ENCODE measurements around the gene EIF4E1B.

Gene EIF4E1B, protein sequence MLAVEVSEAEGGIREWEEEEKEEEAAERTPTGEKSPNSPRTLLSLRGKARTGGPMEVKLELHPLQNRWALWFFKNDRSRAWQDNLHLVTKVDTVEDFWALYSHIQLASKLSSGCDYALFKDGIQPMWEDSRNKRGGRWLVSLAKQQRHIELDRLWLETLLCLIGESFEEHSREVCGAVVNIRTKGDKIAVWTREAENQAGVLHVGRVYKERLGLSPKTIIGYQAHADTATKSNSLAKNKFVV

DNA sequence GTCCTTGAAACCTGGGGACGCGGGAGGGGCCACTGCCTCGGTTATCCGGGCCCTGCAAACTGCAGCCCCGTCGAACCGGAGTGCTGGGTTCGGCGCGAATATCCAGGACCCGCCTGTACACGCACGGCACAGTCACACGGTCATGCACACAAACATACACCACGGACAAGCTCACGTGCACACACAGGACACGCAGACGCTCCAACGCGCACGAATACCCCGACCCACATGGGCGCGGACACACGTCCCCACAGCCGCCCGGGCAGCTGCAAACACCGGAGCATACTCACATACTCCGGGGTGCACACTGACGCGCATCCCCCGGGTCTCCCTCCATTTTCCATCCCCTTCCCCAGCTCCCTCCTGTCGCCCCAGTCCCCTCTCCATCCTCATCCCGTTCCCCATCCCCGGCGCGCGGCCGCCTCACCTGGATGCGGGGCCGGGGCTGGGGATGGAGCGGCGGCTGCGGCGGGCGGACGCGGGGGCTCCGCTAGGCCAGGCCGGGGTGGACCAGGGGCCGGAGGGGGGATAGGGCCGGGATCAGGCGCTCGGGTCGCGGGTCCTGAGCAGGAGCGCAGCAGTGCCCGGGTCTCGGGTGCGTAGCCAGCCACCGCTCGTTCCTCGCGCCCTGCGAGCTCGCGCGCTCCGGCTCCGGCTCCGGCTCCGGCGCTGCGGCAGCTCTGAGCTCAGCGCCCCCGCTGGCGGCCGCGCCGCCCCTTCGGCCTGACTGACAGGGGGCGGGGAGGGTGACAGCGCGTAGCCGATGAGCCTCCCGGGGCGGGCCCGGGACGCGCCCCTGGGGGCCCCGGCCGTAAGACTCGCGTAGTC is at the start of gene EIF4E1B, which contains the start of gene SNCB:
EIF4E1B (plus strand) TSS at position 823 of the 828 bp plus-strand sequence. CDS start 12,113 bp downstream, outside the sequence.
SNCB (minus strand) TSS at position 682 of the 828 bp plus-strand sequence. CDS start 880 bp downstream, outside the sequence.
- Histone ChIP-seq H3K36me3 (ENCODE audit: insufficient read depth) (no peaks in the 10 kb centered on the region), H2AFZ (ENCODE audit: low read depth) (no peak within 1 kb of the TSS), H3K27ac (no peak within 1 kb of the TSS), H4K20me1 (ENCODE audit: insufficient read depth) (no peaks in the 10 kb centered on the region), H3K4me2 (no peak within 1 kb of the TSS), H3K9ac (no peak within 1 kb of the TSS), H3K27me3 (ENCODE audit: insufficient read depth, low read depth) (peaks cover 3% of the 10 kb centered on the region; the same call in 1 of the 2 replicates), H3K4me3 (IDR thresholded peaks at IDR 0.05; ENCODE audit: insufficient read depth, low read depth, low read length) (no peak within 1 kb of the TSS), H3K79me2 (ENCODE audit: insufficient read depth, low read depth) (no peaks in the 10 kb centered on the region), H3K4me1 (ENCODE audit: low read depth, poor library complexity, severe bottlenecking) (no peaks in the 10 kb centered on the region)
- TF ChIP-seq, protein P1, sequence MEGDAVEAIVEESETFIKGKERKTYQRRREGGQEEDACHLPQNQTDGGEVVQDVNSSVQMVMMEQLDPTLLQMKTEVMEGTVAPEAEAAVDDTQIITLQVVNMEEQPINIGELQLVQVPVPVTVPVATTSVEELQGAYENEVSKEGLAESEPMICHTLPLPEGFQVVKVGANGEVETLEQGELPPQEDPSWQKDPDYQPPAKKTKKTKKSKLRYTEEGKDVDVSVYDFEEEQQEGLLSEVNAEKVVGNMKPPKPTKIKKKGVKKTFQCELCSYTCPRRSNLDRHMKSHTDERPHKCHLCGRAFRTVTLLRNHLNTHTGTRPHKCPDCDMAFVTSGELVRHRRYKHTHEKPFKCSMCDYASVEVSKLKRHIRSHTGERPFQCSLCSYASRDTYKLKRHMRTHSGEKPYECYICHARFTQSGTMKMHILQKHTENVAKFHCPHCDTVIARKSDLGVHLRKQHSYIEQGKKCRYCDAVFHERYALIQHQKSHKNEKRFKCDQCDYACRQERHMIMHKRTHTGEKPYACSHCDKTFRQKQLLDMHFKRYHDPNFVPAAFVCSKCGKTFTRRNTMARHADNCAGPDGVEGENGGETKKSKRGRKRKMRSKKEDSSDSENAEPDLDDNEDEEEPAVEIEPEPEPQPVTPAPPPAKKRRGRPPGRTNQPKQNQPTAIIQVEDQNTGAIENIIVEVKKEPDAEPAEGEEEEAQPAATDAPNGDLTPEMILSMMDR (conservative IDR thresholded peaks at IDR 0.05; ENCODE audit: low read depth, low read length) = no peak

DNA sequence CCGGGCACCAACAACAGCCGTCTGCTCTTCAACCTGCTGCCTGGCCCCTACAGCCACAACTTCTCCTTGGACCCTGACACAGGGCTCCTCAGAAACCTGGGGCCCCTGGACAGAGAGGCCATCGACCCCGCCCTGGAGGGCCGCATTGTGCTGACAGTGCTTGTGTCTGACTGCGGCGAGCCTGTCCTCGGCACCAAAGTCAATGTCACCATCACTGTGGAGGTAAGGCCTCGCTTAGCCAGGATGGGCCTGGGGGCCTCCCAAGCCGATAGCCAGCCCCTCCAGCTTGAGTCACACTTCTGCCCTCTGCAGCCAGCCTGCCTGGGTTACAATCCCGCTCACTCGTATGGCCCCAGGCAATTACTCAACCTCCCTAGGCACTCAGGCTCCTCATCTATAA is 49.1 kb upstream of the EIF4E1B start:
- TF ChIP-seq, protein P1 (conservative IDR thresholded peaks at IDR 0.05; ENCODE audit: low read depth, low read length) = no peak
- Histone ChIP-seq H4K20me1 (ENCODE audit: insufficient read depth) (no peaks in the 10 kb centered on the region), H3K79me2 (ENCODE audit: insufficient read depth, low read depth) (no peaks in the 10 kb centered on the region), H2AFZ (ENCODE audit: low read depth) (no peak overlapping the region), H3K9ac (no peak overlapping the region), H3K4me3 (IDR thresholded peaks at IDR 0.05; ENCODE audit: insufficient read depth, low read depth, low read length) (no peak overlapping the region), H3K27ac (no peak overlapping the region), H3K4me2 (no peak overlapping the region), H3K36me3 (ENCODE audit: insufficient read depth) (no peaks in the 10 kb centered on the region), H3K27me3 (ENCODE audit: insufficient read depth, low read depth) (no peaks in the 10 kb centered on the region), H3K4me1 (ENCODE audit: low read depth, poor library complexity, severe bottlenecking) (no peaks in the 10 kb centered on the region)

DNA sequence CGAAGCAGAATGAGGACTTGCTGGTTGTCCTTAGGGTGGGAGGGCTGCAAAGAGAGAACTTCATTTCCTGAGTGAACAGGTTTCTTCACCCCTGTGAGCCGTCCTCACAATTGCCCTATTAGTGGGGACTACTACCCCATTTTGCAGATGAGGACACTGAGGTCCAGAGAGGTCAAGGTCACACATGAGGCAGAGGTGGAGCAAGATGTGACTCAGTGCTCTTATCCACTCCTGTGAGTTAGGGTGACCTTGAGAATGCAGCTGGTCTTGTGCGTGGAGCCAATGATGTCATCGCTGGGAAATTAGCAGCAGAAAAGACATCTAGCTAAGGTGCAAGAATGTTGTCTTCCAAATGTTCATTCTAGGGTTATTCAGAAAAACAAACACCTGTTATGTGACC is 47.4 kb upstream of the EIF4E1B start:
- H3K9ac ChIP-seq = no peak overlapping the region
- H3K4me3 ChIP-seq (IDR thresholded peaks at IDR 0.05; ENCODE audit: insufficient read depth, low read depth, low read length) = no peak overlapping the region
- TF ChIP-seq, protein P1 (conservative IDR thresholded peaks at IDR 0.05; ENCODE audit: low read depth, low read length) = no peak
- H3K4me1 ChIP-seq (ENCODE audit: low read depth, poor library complexity, severe bottlenecking) = no peaks in the 10 kb centered on the region
- no peak overlapping the region for H2AFZ ChIP-seq (ENCODE audit: low read depth)
- no peaks in the 10 kb centered on the region for H3K27me3 ChIP-seq (ENCODE audit: insufficient read depth, low read depth)
- H3K27ac ChIP-seq = no peak overlapping the region
- H3K36me3 ChIP-seq (ENCODE audit: insufficient read depth) = no peaks in the 10 kb centered on the region
- H3K79me2 ChIP-seq (ENCODE audit: insufficient read depth, low read depth) = no peaks in the 10 kb centered on the region
- no peak overlapping the region for H3K4me2 ChIP-seq
- no peaks in the 10 kb centered on the region for H4K20me1 ChIP-seq (ENCODE audit: insufficient read depth)

DNA sequence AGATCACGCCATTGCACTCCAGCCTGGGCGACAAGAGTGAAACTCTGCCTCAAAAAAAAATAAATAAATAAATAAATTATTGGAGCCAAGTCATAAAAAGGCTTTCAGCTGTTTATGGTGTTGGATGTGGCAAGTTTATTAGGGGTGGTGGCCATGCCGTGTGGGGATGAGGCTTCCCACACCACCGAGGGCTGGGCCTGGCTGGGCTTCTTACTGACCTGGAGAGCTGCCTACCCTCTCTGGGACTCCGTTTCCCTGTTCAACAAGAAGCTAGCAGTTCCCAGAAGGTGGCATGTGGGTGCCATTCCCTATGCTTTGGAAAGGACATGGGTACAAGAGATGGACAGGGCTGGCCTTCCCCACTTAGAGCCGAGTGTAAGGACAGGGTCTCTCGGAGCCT is 43.1 kb upstream of the EIF4E1B start:
- H3K36me3 ChIP-seq (ENCODE audit: insufficient read depth) = no peaks in the 10 kb centered on the region
- H4K20me1 ChIP-seq (ENCODE audit: insufficient read depth) = no peaks in the 10 kb centered on the region
- TF ChIP-seq, protein P1 (conservative IDR thresholded peaks at IDR 0.05; ENCODE audit: low read depth, low read length) = no peak
- no peaks in the 10 kb centered on the region for H3K4me1 ChIP-seq (ENCODE audit: low read depth, poor library complexity, severe bottlenecking)
- H3K9ac ChIP-seq = no peak overlapping the region
- H3K4me2 ChIP-seq = no peak overlapping the region
- H2AFZ ChIP-seq (ENCODE audit: low read depth) = no peak overlapping the region
- no peak overlapping the region for H3K4me3 ChIP-seq (IDR thresholded peaks at IDR 0.05; ENCODE audit: insufficient read depth, low read depth, low read length)
- no peaks in the 10 kb centered on the region for H3K27me3 ChIP-seq (ENCODE audit: insufficient read depth, low read depth)
- no peaks in the 10 kb centered on the region for H3K79me2 ChIP-seq (ENCODE audit: insufficient read depth, low read depth)
- H3K27ac ChIP-seq = no peak overlapping the region
